Activated T-cell treated with anti-CD3 and anti-CD28 coated beads for 48 hours (primary cell): Measurements from ENCODE around the gene NCLN.
"Not testable (repeated sequence)": the region's sequence is repeated elsewhere in the genome, so short reads cannot be mapped to it uniquely, and the experiment has no call there.

ENCODE experiments used
- DNase-seq: peaks from one replicate; pipeline ENCODE4 v3.0.0-alpha.2; 2020; ENCODE audit warnings: low read depth

NCLN gene

DNA sequence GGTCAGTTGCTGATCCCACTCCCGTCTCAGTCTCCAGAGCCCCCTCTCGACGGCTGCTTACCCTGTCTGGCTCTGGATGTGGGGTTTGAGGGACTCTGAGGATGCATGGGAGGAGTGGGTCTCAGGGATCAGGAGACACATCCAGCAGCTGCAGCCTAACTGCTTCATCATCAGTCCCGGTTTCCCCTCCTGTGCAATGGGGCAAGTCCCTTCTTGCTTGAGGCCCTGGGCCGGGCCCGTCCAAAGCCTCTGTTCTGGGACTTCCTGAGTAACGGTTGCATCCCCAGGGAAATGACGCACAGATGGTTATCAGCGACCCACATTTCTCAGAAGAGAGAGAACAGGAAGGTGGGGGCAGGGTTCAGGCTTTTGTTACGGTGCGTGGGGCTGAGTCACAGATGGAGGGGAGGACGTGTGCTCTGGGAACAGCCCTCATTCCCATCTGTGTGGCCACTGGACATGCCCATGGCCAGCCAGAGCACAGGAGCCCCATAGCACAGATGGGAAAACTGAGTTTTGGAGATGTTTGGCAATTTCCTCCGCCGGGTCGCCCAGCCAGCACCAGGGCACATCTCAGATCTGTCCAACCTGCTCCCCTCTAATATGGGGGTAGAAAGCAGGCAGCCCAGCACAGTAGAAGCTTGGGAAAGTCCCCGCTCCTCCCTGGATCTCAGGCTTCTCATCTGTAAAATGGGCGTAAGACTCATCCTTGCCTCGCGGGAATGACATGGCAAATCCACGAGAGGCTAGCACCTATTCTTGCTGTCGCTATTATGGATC lies 30.6 kb upstream of the NCLN start:
- peak; percentile 80 for DNase-seq

DNA sequence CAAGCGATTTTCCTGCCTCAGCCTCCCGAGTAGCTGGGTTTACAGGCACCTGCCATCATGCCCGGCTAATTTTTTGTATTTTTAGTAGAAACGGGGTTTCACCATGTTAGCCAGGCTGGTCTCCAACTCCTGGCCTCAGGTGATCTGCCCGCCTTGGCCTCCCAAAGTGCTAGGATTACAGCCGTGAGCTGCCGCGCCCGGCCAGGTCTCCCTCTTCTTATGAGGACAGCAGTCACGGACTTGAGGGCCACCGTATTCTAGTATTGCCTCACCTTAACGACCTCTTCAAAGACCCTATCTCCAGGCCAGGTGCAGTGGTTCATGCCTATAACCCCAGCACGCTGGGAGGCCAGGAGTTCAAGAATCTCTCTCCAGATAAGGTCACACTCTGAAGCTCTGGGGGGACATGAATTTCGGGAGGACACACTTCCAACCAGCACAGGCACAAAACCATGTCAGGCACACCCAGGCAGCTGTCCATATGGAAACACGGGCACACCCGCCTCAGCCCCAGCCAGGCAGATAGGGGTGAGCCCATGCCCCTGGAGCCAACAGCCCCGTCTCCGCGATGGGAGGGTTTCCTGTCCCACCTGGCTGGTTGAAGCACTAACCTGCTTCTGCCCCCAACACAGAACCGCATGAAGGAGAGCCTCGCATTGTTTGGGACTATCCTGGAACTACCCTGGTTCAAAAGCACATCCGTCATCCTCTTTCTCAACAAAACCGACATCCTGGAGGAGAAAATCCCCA lies 28.5 kb upstream of the NCLN start:
- DNase-seq: no peak

- no peak for DNase-seq
Observed at GRCh38 chr19:3159565-3159964, 26.2 kb upstream of the NCLN start.

GRCh38 chr19:3160219-3160618 lies 25.5 kb upstream of the NCLN start:
- no peak for DNase-seq

DNA sequence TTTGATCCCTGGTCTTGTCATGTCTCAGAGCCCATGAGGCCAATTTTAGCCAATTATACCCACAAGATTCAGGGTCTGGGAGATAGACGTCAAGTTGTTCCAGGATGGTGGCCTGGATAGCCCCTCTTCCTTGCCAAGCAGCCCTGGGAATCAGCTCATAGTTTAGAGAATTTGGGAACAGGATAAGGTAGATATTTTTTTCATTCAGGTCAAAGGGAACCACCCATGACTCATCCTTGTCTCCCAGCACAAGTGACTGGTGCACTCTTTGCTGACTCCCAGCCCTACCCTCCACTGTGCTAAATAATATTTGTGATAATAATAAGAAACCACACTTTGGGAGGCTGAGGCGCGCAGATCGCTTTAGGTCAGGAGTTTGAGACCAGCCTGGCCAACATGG lies 24.3 kb upstream of the NCLN start:
- DNase-seq: no peak

DNA sequence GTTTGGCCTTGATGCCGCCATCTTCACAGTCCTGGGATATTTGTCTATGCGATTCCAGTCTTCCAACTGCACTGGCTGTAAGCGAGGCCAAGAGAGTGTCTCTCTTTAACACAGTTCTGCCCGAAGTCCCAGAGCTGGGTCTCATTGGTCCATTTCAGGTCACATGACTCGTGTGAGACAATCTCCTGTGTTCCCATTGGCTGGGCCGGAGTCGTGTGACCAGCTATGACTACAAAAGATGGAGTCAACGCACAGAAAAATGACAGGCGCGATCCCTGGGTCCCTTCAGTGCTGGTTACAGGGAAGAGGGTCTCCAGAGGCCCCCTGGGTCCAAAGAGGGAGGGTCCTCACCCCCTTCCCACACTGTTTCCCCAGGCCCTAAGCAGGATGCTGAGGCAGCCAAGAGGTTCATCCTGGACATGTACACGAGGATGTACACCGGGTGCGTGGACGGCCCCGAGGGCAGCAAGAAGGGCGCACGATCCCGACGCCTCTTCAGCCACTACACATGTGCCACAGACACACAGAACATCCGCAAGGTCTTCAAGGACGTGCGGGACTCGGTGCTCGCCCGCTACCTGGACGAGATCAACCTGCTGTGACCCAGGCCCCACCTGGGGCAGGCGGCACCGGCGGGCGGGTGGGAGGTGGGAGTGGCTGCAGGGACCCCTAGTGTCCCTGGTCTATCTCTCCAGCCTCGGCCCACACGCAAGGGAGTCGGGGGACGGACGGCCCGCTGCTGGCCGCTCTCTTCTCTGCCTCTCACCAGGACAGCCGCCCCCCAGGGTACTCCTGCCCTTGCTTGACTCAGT lies 23.1 kb upstream of the NCLN start:
- peak; percentile 24 for DNase-seq

- DNase-seq: peak; percentile 56
Observed at GRCh38 chr19:3163230-3163886, 22.4 kb upstream of the NCLN start.

- DNase-seq: no peak
Observed at GRCh38 chr19:3163943-3164342, 21.8 kb upstream of the NCLN start.

GRCh38 chr19:3167533-3168272 lies 18.0 kb upstream of the NCLN start:
- DNase-seq: no peak

- no peak for DNase-seq
Observed at GRCh38 chr19:3171894-3172672, 13.6 kb upstream of the NCLN start.

- not testable (repeated sequence) for DNase-seq
Observed at GRCh38 chr19:3172673-3173000, 13.1 kb upstream of the NCLN start.

DNA sequence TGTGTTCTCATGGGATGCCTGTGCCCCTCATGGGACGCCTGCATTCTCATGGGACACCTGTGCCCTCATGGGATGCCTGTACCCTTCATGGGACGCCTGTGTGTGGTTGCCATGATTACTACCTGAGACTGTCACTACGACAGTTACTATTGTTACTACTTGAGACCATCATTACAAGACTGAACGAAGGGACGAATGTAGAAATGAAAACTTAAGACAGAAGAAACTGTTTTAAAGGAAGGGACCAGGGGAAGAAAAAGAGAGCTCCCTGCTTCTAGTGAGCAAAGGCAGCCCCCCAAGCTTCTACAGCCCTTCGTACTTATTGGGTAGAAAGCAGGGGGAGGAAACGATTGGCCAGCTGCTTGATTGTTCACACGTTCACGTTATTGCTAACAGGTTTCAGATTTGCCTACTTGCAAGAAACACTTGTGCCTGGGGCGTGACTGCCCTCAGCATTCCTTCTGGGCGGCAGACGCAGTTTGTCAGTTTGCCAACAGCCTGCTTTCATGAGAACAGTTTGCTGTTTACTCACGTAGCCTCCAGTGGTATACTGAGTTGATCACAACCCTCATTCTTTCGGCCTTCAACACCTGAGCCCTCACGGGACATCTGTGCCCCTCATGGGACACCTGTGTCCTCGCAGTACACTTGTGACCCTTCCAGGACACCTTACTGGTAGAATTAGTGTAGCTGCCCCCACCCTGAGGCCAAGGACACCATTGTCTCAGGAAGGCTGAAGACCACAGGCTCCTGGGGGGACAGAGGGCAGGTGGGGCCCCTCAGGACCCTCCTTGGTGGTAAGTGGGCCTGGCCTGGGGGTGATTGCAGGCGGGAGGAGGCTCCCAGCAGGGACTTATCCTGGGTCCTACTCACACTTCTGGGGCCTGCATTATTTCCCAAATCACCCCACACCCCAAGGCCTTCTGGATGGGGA lies 9.7 kb upstream of the NCLN start:
- DNase-seq: no peak

- peak; percentile 68 for DNase-seq
Observed at GRCh38 chr19:3176715-3177501, 8.8 kb upstream of the NCLN start.

GRCh38 chr19:3178377-3178972 lies 7.3 kb upstream of the NCLN start, which contains the start of gene S1PR4:
Gene S1PR4, plus strand, starts transcription at chr19:3178769. Its CDS starts 24 bp downstream, at chr19:3178793.
- peak; percentile 57 for DNase-seq

DNA sequence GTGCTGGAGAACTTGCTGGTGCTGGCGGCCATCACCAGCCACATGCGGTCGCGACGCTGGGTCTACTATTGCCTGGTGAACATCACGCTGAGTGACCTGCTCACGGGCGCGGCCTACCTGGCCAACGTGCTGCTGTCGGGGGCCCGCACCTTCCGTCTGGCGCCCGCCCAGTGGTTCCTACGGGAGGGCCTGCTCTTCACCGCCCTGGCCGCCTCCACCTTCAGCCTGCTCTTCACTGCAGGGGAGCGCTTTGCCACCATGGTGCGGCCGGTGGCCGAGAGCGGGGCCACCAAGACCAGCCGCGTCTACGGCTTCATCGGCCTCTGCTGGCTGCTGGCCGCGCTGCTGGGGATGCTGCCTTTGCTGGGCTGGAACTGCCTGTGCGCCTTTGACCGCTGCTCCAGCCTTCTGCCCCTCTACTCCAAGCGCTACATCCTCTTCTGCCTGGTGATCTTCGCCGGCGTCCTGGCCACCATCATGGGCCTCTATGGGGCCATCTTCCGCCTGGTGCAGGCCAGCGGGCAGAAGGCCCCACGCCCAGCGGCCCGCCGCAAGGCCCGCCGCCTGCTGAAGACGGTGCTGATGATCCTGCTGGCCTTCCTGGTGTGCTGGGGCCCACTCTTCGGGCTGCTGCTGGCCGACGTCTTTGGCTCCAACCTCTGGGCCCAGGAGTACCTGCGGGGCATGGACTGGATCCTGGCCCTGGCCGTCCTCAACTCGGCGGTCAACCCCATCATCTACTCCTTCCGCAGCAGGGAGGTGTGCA lies 6.6 kb upstream of the NCLN start:
- DNase-seq: peak; percentile 23

GRCh38 chr19:3179739-3180293 lies 5.9 kb upstream of the NCLN start:
- peak; percentile 42 for DNase-seq
